Effector memory CD8-positive, alpha-beta T cell (primary cell): ENCODE results near the gene PLXDC2.

Experiments
- ATAC-seq: fragments of 150-1000 bp; cut with Tn5 transposase; replicated peaks from 2 replicates; pipeline ENCODE4 v1.10.0; 2021; ENCODE audit warnings: mild to moderate bottlenecking, moderate library complexity
- DNase-seq, 3 experiments: peaks; one replicate each; pipeline ENCODE4 v3.0.0; 2021
- H3K27ac Mint-ChIP-seq, 2 donors: one replicate each; pipeline ENCODE4 v1.8.0; 2022; ENCODE audit warnings: mild to moderate bottlenecking in 2 of 2, mixed read lengths in 2 of 2, moderate library complexity in 2 of 2
- H3K27me3 Mint-ChIP-seq, 2 donors: one replicate each; pipeline ENCODE4 v1.8.0; 2022; ENCODE audit warnings: mixed read lengths in 2 of 2
- H3K36me3 Mint-ChIP-seq: one replicate; pipeline ENCODE4 v1.8.0; 2022; ENCODE audit warnings: mild to moderate bottlenecking, moderate library complexity, mixed read lengths; ENCODE audit not compliant: insufficient read depth
- H3K4me1 Mint-ChIP-seq, 2 donors: one replicate each; pipeline ENCODE4 v1.8.0; 2022; ENCODE audit warnings: low read depth in 2 of 2, mixed read lengths in 2 of 2
- H3K4me3 Mint-ChIP-seq, 2 donors: one replicate each; pipeline ENCODE4 v1.8.0; 2022; ENCODE audit warnings: mild to moderate bottlenecking in 2 of 2, mixed read lengths in 2 of 2, moderate library complexity in 2 of 2
- H3K9me3 Mint-ChIP-seq, 2 donors: one replicate each; pipeline ENCODE4 v1.8.0; 2022; ENCODE audit warnings: mixed read lengths in 2 of 2

The PLXDC2 gene

DNA sequence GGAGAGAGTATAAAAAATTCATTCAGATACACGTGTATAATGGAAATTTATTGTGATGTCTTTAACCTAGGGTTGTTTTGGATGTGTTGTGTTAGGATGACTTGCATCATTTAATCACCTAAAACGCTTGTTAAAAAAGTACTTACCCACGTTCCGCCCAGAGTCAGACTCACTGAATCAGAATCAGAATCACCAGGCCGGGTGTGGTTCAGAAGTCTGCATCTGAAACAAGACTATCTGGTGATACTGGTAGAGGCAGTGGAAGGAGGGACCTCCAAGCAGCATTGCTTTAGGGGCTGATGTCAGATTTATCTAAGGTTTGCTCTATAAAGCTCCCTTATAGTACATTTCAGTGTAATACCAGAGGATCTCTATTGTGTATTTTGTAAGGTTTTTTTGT lies 20.5 kb upstream of the PLXDC2 start:
- H3K4me3 Mint-ChIP-seq, result no peak overlapping the region
- no peak for DNase-seq
- H3K27me3 Mint-ChIP-seq, result no peaks in the 10 kb centered on the region
- no peaks in the 10 kb centered on the region for H3K4me1 Mint-ChIP-seq
- H3K27ac Mint-ChIP-seq, result no peak overlapping the region
- ATAC-seq, result no peak
- peaks cover 7 to 9% of the 10 kb centered on the region in 2 donors for H3K9me3 Mint-ChIP-seq
- H3K36me3 Mint-ChIP-seq, result no peaks in the 10 kb centered on the region

DNA sequence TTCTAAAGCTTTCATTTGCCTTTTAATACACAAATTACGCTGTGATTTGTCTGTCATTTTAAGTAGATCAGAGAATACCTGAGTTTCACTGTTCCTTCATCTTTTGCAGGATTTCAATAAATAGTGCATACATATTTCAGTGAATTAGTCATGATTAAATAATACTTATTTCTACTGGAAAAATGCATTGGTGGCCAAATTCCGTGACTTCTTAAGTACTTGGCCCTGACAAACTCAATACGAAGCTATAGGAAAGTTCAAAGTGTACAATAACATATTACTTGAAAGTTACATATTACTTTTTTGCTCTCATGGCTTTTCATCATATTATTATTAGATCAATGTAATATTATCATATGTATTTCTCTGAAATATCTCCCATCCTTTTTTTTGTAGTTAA lies 16.1 kb upstream of the PLXDC2 start:
- DNase-seq, result no peak
- no peak overlapping the region for H3K4me3 Mint-ChIP-seq

DNA sequence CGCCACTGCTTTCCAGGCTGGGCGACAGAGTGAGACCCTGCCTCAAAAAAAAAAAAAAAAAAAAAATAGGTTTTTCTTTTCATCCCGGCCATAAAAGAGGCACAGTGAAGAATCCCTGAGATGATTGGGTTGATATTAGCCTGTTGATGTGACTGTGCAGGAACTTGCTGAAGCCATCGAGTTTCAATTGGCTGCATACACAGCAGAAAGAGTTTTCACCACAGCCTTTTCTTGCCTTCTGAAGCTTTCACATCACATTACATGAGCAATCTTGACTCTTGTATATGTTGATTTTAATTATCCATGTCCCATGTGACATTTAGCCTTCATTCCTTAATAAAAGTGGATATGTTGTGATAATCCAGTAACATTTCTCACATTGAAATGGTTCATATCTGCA lies 14.9 kb upstream of the PLXDC2 start:
- ATAC-seq (no peak), DNase-seq (no peak)
- Mint-ChIP-seq H3K4me3 (no peak overlapping the region), H3K27ac (no peak overlapping the region), H3K4me1 (no peaks in the 10 kb centered on the region), H3K27me3 (no peaks in the 10 kb centered on the region), H3K9me3 (peaks cover 6 to 9% of the 10 kb centered on the region in 2 donors), H3K36me3 (no peaks in the 10 kb centered on the region)

More for the DNA sequence above, 16.1 kb upstream of the PLXDC2 start:
- Mint-ChIP-seq H3K4me1 (no peaks in the 10 kb centered on the region), H3K9me3 (peaks cover 6 to 9% of the 10 kb centered on the region in 2 donors), H3K36me3 (no peaks in the 10 kb centered on the region), H3K27ac (no peak overlapping the region), H3K27me3 (no peaks in the 10 kb centered on the region)
- no peak for ATAC-seq

DNA sequence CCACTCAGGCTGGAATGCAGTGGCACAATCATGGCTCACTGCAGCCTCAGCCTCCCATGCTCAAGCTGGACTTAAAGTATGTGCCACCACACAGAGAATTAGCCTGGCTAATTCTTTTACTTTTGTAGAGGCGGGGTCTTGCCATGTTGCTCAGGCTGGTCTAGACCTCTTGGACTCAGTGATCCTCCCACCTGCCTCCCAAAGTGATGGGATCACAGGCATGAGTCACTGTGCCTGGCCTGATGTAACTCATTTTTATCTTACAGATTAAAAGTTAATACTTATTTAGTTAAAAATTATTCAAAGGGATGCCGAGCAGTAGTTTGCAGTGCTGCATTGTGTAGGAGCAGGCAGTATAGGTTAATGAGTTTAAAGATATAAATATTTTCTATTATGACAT lies 12.6 kb upstream of the PLXDC2 start:
- Mint-ChIP-seq H3K27me3 (no peaks in the 10 kb centered on the region), H3K36me3 (no peaks in the 10 kb centered on the region), H3K27ac (no peak overlapping the region), H3K9me3 (peaks cover 3 to 9% of the 10 kb centered on the region in 2 donors), H3K4me3 (no peak overlapping the region), H3K4me1 (no peaks in the 10 kb centered on the region)
- ATAC-seq (no peak), DNase-seq (no peak)

DNA sequence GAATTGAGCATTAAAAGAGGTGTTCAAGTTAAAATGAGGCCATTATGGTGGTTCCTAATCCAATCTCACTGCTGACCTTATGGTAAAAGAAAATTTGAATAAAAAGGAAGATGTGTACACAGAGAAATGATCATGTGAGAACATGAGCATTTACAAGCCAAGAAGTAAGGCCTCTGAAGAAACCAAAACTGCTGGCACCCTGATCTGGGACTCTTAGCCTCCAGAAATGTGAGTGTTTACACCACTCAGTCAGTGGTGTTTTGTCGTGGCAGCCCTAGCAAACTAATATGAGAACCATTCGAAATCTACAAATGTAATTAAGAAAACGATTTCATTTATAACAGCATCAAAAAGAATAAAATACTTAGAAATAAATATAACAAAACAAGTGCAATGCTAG lies 6.8 kb upstream of the PLXDC2 start:
- Mint-ChIP-seq H3K9me3 (no peaks in the 10 kb centered on the region), H3K27me3 (no peaks in the 10 kb centered on the region), H3K36me3 (no peaks in the 10 kb centered on the region), H3K4me3 (no peak overlapping the region), H3K27ac (no peak overlapping the region), H3K4me1 (no peaks in the 10 kb centered on the region)
- no peak for DNase-seq
- no peak for ATAC-seq

DNA sequence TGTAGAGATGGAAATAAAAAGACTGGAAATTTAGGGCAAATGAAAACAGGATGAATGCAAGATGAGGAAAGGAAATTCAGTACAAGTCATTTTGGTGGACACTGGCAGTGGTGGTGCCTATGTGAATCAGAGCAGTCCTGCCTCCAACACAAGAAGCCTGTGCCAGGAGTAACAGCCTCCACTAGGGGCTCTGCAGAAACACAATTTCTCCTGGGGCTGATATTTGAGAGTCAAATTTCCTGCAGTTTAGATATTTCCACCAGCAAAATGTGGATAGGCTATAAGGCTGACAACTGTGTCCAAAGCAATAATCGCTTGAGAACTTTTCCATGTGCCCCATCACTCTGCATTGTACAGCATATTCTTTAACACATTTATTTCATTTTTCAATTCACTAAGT lies 4.7 kb upstream of the PLXDC2 start:
- Mint-ChIP-seq H3K36me3 (no peaks in the 10 kb centered on the region), H3K27ac (no peak overlapping the region), H3K4me1 (no peaks in the 10 kb centered on the region), H3K27me3 (peaks cover 0 to 7% of the 10 kb centered on the region in 2 donors), H3K4me3 (no peak overlapping the region), H3K9me3 (no peaks in the 10 kb centered on the region)
- no peak for DNase-seq
- ATAC-seq, result no peak

DNA sequence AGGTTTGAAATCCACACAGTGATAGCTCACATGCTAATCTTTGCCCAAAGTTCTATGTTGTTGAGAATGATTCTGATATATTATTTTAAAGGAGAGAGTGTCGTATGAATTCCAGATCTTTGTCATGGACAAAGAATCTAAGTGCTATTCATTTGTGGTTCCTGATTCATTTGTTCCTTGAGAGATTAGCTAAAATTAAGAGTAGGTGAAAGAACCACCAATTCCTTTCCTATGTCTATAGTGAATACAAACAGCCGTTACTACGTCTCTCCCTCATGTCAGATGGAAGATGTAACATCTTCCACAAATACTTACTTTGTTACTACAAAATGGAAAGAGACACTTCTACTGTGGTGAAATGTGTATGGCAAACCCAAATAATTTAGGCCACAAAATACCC lies 3.3 kb upstream of the PLXDC2 start:
- DNase-seq (no peak), ATAC-seq (no peak)
- Mint-ChIP-seq H3K9me3 (no peaks in the 10 kb centered on the region), H3K36me3 (no peaks in the 10 kb centered on the region), H3K4me1 (no peaks in the 10 kb centered on the region), H3K27ac (no peak overlapping the region), H3K4me3 (no peak overlapping the region), H3K27me3 (peaks cover 0 to 17% of the 10 kb centered on the region in 2 donors)

DNA sequence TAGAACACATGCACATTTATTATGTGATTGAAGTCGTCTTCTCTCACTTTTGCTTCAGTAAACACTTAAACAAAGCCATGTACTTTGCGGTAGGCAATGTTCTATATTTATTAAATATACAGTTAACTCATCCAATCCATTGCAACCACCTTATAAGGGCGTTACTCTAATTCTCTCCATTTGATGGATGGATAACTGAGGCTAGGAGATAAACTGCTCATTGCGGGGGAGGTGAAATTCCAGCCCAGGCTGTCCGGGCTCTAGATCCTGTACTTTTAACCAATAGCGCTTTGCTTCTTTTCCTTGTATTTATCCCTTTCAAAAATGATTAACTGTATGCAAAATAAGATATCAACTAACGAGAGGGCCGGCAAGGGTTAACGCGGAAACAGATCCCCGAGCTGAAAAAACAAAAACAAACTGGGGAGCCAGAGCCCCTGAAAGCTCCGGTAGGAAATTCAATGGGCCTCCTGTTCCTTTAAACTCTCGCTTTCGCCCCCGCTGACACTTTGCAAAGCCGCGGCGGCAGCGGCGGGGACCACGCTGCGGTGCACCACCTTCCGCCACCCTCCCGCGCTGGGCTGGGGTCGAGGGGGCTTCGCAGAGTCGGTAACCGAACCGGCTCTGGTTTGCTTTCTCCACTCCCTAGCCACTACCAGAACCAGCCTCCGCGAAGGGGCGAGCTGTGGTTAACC lies 1.0 kb upstream of the PLXDC2 start:
- peak; percentile 5 for ATAC-seq
- H3K9me3 Mint-ChIP-seq, result no peaks in the 10 kb centered on the region
- H3K36me3 Mint-ChIP-seq, result no peaks in the 10 kb centered on the region
- no peak for DNase-seq
- no peak overlapping the region for H3K4me3 Mint-ChIP-seq
- H3K27ac Mint-ChIP-seq, result no peak overlapping the region
- H3K27me3 Mint-ChIP-seq, result peaks cover 0 to 21% of the 10 kb centered on the region in 2 donors
- no peaks in the 10 kb centered on the region for H3K4me1 Mint-ChIP-seq

DNA sequence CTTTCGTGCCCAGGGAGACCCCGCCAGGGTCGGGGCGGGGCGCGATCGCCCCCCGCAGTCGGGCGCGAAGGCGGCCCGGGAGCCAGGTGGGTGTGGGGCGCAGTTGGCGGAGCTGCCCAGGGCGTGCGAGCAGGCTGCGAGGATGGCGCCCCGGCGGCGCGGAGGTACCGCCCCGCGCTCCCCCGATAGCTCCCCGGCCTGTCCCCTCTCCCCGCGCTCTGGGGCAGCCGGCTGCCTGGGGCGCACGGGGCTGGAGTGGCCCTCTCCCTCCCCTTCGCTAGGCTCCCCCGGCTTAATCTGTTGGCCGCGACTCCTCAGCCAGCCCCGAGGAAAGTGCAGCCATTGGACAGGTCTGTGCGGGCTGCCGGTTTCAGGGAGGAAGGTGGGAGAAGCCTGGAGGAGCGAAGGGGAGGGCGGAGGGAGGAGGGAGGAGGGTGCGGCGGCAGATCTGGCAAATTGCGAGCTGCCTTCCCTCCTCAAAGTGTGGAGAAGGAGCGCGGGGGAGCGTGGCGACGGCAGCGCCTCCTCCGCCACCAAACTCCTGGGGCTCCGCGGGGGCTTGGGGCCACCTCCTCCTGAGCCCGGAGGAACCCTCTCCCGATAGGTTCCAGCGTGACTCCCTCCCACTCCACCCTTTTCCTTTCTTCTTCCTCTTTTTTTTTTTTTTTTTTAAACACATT lies 361 bp upstream of the PLXDC2 start:
- no peaks in the 10 kb centered on the region for H3K9me3 Mint-ChIP-seq
- no peak for DNase-seq
- peak; percentile 58 for ATAC-seq
- no peaks in the 10 kb centered on the region for H3K4me1 Mint-ChIP-seq
- H3K27me3 Mint-ChIP-seq, result peaks cover 0 to 21% of the 10 kb centered on the region in 2 donors
- peak overlapping the region in 1 of 2 donors; percentile 71 for H3K4me3 Mint-ChIP-seq
- H3K27ac Mint-ChIP-seq, result no peak overlapping the region
- H3K36me3 Mint-ChIP-seq, result no peaks in the 10 kb centered on the region

DNA sequence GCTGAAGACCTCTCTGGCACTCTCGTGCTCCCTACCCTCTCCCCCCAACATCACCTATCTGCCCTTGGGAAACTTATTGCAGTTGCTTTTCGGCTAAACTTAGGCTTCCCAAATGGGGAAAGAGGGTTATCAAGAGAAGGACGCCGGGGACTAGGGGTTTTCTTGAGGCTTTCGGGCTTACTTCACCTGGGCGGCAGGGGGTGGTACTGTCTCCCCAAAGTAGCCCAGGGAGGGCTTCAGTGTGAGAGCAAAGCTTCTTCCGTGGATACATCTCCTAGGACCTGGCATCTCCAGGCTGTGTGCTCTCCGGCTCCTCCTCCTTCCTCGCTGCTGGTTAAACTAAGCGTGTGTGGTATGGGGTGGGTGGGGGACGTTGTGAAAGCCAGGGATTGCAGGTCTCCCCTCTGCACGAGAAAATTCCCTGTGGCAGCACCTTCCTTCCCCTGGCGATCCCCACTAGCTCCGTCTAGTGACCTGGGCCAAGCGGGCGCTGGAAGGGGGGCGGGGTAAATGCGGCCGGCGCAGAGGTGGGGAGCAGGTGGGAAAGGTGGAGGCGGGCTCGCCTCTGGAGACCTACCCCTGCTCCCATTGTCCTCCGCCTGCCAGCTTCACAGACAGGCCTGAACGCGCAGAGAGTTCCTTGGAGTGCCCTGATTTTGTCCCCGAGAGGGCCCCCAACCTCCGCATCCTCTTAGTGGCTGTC lies 1.1 kb downstream of the PLXDC2 start:
- Mint-ChIP-seq H3K4me1 (no peaks in the 10 kb centered on the region), H3K27ac (no peak overlapping the region), H3K27me3 (peaks cover 0 to 21% of the 10 kb centered on the region in 2 donors), H3K36me3 (no peaks in the 10 kb centered on the region), H3K9me3 (peaks cover 0 to 4% of the 10 kb centered on the region in 2 donors), H3K4me3 (peak overlapping the region in 1 of 2 donors; percentile 71)
- peak; percentile 31 for ATAC-seq
- DNase-seq, result no peak

DNA sequence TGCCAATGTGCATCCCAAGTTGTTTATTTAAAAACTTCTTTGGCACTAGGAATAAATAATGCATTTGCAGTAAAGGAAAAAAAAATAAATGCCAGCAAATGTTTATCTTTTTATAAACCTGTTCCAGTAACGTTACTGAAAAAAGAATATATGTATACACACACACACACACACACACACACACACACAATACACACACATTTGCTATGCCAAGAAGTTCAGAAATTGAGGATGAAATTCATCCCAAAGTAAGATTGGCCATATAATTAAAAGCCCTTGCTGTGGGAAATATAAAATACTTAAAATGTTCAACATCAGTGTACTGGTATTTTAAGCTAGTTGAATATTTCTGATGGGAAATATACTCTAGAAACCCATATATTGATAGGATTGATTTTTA lies 2.6 kb downstream of the PLXDC2 start:
- H3K36me3 Mint-ChIP-seq, result no peaks in the 10 kb centered on the region
- no peak overlapping the region for H3K27ac Mint-ChIP-seq
- H3K4me3 Mint-ChIP-seq, result no peak overlapping the region

DNA sequence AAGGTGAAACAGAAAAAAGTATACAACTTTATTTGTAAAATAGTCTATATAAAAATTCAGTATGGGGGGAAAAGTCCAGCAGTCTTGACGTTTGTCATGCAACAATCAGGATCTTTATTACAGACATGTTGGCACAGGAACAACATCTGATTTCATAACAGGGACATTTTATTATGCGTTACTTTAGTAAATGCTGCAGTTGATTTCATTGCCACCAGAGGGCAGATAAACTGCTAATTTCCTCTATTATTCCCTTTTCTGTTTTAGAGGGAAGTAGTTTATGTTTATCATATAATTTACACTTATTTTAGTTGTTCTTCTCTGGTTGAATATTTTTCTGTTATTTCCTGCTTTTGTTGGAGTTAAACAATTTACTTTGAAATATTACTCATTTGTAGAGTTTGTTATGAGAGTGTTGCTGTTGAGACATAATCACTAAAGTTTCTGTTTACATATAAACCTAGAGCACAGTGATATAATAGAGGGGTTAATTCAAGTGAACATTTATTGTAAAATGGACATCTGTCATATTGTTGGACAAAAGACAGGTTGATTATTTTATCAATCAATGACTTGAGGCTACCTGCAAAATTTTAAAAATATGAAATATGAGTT lies 3.3 kb downstream of the PLXDC2 start:
- Mint-ChIP-seq H3K4me3 (no peak overlapping the region), H3K9me3 (peaks cover 0 to 4% of the 10 kb centered on the region in 2 donors), H3K27ac (no peak overlapping the region), H3K36me3 (no peaks in the 10 kb centered on the region), H3K27me3 (peaks cover 0 to 21% of the 10 kb centered on the region in 2 donors), H3K4me1 (no peaks in the 10 kb centered on the region)
- no peak for DNase-seq
- no peak for ATAC-seq

More for the DNA sequence above, 2.6 kb downstream of the PLXDC2 start:
- no peaks in the 10 kb centered on the region for H3K4me1 Mint-ChIP-seq
- peaks cover 0 to 21% of the 10 kb centered on the region in 2 donors for H3K27me3 Mint-ChIP-seq
- H3K9me3 Mint-ChIP-seq, result peaks cover 0 to 4% of the 10 kb centered on the region in 2 donors
- DNase-seq (no peak), ATAC-seq (no peak)
